H9 (cell line): ENCODE data around the gene SPTBN1. TPM values are rescaled to one million over a fixed set of nuclear protein-coding genes. Genes with fewer than 3 reads are reported as not detected.

Source experiments
- DNase-seq: peaks from one replicate; pipeline ENCODE4 v3.0.0-alpha.2; 2017
- H2AFZ ChIP-seq: one replicate; pipeline ENCODE4 v1.6.1; 2013; ENCODE audit warnings: mild to moderate bottlenecking, low read length, control low read depth, moderate library complexity
- H2AK5ac ChIP-seq: 2 replicates; pipeline ENCODE4 v1.6.1; 2013; ENCODE audit warnings: low read length, control low read depth, mixed read lengths; ENCODE audit not compliant: insufficient read length
- H2BK120ac ChIP-seq: one replicate; pipeline ENCODE4 v1.6.1; 2013; ENCODE audit warnings: low read depth, mild to moderate bottlenecking, low read length, control low read depth, inconsistent platforms; ENCODE audit not compliant: poor library complexity, severe bottlenecking
- H2BK12ac ChIP-seq: 2 replicates; pipeline ENCODE4 v1.6.1; 2013; ENCODE audit warnings: low read length, control low read depth, mixed read lengths, low read depth; ENCODE audit not compliant: insufficient read length
- H2BK15ac ChIP-seq: 2 replicates; pipeline ENCODE4 v1.6.1; 2013; ENCODE audit warnings: low read depth, low read length, control low read depth
- H2BK20ac ChIP-seq: one replicate; pipeline ENCODE4 v1.6.1; 2013; ENCODE audit warnings: low read depth, mild to moderate bottlenecking, low read length, control low read depth, inconsistent platforms; ENCODE audit not compliant: poor library complexity, severe bottlenecking
- H2BK5ac ChIP-seq: 2 replicates; pipeline ENCODE4 v1.6.1; 2013; ENCODE audit warnings: low read length, control low read depth, mixed read lengths; ENCODE audit not compliant: insufficient read length
- H3K14ac ChIP-seq: 2 replicates; pipeline ENCODE4 v1.6.1; 2013; ENCODE audit warnings: low read length, control low read depth; ENCODE audit not compliant: insufficient read depth
- H3K18ac ChIP-seq: 2 replicates; pipeline ENCODE4 v1.6.1; 2013; ENCODE audit warnings: low read depth, mild to moderate bottlenecking, mixed read lengths, low read length, control low read depth; ENCODE audit not compliant: insufficient read length
- H3K23ac ChIP-seq: 2 replicates; pipeline ENCODE4 v1.6.1; 2013; ENCODE audit warnings: low read length, control low read depth, mixed read lengths, low read depth; ENCODE audit not compliant: insufficient read length
- H3K23me2 ChIP-seq: 2 replicates; pipeline ENCODE4 v1.6.1; 2013; ENCODE audit warnings: low read depth, mild to moderate bottlenecking, mixed read lengths, low read length, control low read depth; ENCODE audit not compliant: insufficient read length, poor library complexity, severe bottlenecking
- H3K27ac ChIP-seq: 2 replicates; pipeline ENCODE4 v1.5.1; 2013; ENCODE audit warnings: low read length, control low read depth, mixed read lengths, low read depth; ENCODE audit not compliant: insufficient read length
- H3K27me3 ChIP-seq: 2 replicates; pipeline ENCODE4 v1.6.1; 2013; ENCODE audit warnings: low read length, control low read depth, inconsistent platforms; ENCODE audit not compliant: insufficient read depth
- H3K4ac ChIP-seq: 2 replicates; pipeline ENCODE4 v1.6.1; 2013; ENCODE audit warnings: low read depth, mild to moderate bottlenecking, control low read depth, inconsistent platforms, low read length, moderate library complexity
- H3K4me1 ChIP-seq: 2 replicates; pipeline ENCODE4 v1.6.1; 2013; ENCODE audit warnings: low read length, control low read depth, inconsistent platforms; ENCODE audit not compliant: insufficient read depth
- H3K4me2 ChIP-seq: 2 replicates; pipeline ENCODE4 v1.6.1; 2013; ENCODE audit warnings: low read length, control low read depth, mixed read lengths; ENCODE audit not compliant: insufficient read length, insufficient read depth
- H3K56ac ChIP-seq: 2 replicates; pipeline ENCODE4 v1.6.1; 2013; ENCODE audit warnings: low read depth, mild to moderate bottlenecking, mixed read lengths, low read length, control low read depth; ENCODE audit not compliant: insufficient read length
- H3K79me1 ChIP-seq: 2 replicates; pipeline ENCODE4 v1.6.1; 2013; ENCODE audit warnings: low read depth, mild to moderate bottlenecking, moderate library complexity, low read length, control low read depth, inconsistent platforms; ENCODE audit not compliant: insufficient read depth, poor library complexity, severe bottlenecking
- H3K79me2 ChIP-seq: 2 replicates; pipeline ENCODE4 v1.6.1; 2013; ENCODE audit warnings: low read length, control low read depth, inconsistent platforms; ENCODE audit not compliant: insufficient read depth
- H3K9ac ChIP-seq: 2 replicates; pipeline ENCODE4 v1.6.1; 2013; ENCODE audit warnings: low read length, control low read depth, mixed read lengths; ENCODE audit not compliant: insufficient read length; ENCODE audit errors: extremely low read depth
- H3K9me3 ChIP-seq: one replicate; pipeline ENCODE4 v1.6.1; 2013; ENCODE audit warnings: low read depth, low read length, inconsistent platforms; ENCODE audit not compliant: control insufficient read depth
- H3T11ph ChIP-seq: one replicate; pipeline ENCODE4 v1.6.1; 2013; ENCODE audit warnings: mild to moderate bottlenecking, low read length, control low read depth, inconsistent platforms
- H4K20me1 ChIP-seq: one replicate; pipeline ENCODE4 v1.6.1; 2013; ENCODE audit not compliant: control insufficient read depth, insufficient read length, insufficient read depth
- H4K5ac ChIP-seq: 2 replicates; pipeline ENCODE4 v1.6.1; 2013; ENCODE audit warnings: low read depth, mild to moderate bottlenecking, mixed read lengths, low read length, control low read depth; ENCODE audit not compliant: insufficient read length
- H4K8ac ChIP-seq: replicated peaks from 2 replicates; pipeline ENCODE4 v1.6.1; 2013; ENCODE audit warnings: low read length, control low read depth, mixed read lengths, low read depth; ENCODE audit not compliant: insufficient read length
- H4K91ac ChIP-seq: 2 replicates; pipeline ENCODE4 v1.6.1; 2013; ENCODE audit warnings: low read depth, mild to moderate bottlenecking, moderate library complexity, mixed read lengths, low read length, control low read depth; ENCODE audit not compliant: insufficient read length
- H3K27ac Mint-ChIP-seq, 3 experiments: 2 replicates in 2 of 3; 3 replicates in 1 of 3; pipeline ENCODE4 v1.8.0; 2020 to 2021; ENCODE audit warnings: mixed read lengths in 3 of 3, mild to moderate bottlenecking in 1 of 3, moderate library complexity in 1 of 3
- H3K27me3 Mint-ChIP-seq: 2 replicates; pipeline ENCODE4 v1.8.0; 2021; ENCODE audit warnings: low read depth, mild to moderate bottlenecking, moderate library complexity, mixed read lengths
- H3K36me3 Mint-ChIP-seq, 3 experiments: 2 replicates in 2 of 3; 3 replicates in 1 of 3; pipeline ENCODE4 v1.8.0; 2020 to 2021; ENCODE audit warnings: low read depth in 3 of 3, mixed read lengths in 3 of 3; ENCODE audit not compliant: insufficient read depth in 1 of 3
- H3K4me1 Mint-ChIP-seq, 2 experiments: 2 replicates each; pipeline ENCODE4 v1.8.0; 2020; ENCODE audit warnings: mixed read lengths in 2 of 2
- H3K4me3 Mint-ChIP-seq, 2 experiments: 2 replicates in 1 of 2; 3 replicates in 1 of 2; pipeline ENCODE4 v1.8.0; 2020 to 2021; ENCODE audit warnings: mild to moderate bottlenecking in 2 of 2, mixed read lengths in 2 of 2, moderate library complexity in 1 of 2
- H3K9me3 Mint-ChIP-seq, 2 experiments: 2 replicates in 1 of 2; 3 replicates in 1 of 2; pipeline ENCODE4 v1.8.0; 2020; ENCODE audit warnings: mild to moderate bottlenecking in 2 of 2, mixed read lengths in 2 of 2, moderate library complexity in 1 of 2
- CTCF ChIP-seq: fragments of 200-600 bp; sonication (generic); conservative IDR thresholded peaks from 3 replicates; pipeline ENCODE4 v1.8.0; 2021; ENCODE audit warnings: antibody characterized with exemption, mild to moderate bottlenecking
- WGBS: extraction: QIAGEN DNeasy Blood & Tissue Kit; methylation state at CpG from one replicate; pipeline ENCODE4 v1.1.7; 2013; ENCODE audit warnings: missing lambda C conversion rate, low lambda C conversion rate, mixed read lengths; ENCODE audit not compliant: insufficient read length; ENCODE audit errors: extremely low coverage; 5-methylcytosine and 5-hydroxymethylcytosine counted together
- total RNA-seq: library from RNA; stranded (reverse); gene quantifications from 2 replicates; pipeline ENCODE4 v1.2.1, GENCODE V29; 2021

Gene SPTBN1
- total RNA-seq, 1 experiment from 2014 or later = 164 TPM

- no peaks in the 10 kb centered on the region for H4K20me1 ChIP-seq
- no peak overlapping the region for H2BK12ac ChIP-seq
- H3K4me1 Mint-ChIP-seq = peaks cover 2 to 7% of the 10 kb centered on the region in 2 experiments
- H3K9ac ChIP-seq = no peak overlapping the region
- no peak overlapping the region for H2BK20ac ChIP-seq
- no peak overlapping the region for H3K14ac ChIP-seq
- H3K27me3 ChIP-seq = no peaks in the 10 kb centered on the region
- H2AFZ ChIP-seq = no peak overlapping the region
- H3T11ph ChIP-seq = no peak overlapping the region
- TF ChIP-seq CTCF = no peak
- WGBS = no CpG with 5 or more reads among the region's 3 CpGs
- H3K79me1 ChIP-seq = no peaks in the 10 kb centered on the region
- no peaks in the 10 kb centered on the region for H3K23me2 ChIP-seq
- H3K27ac Mint-ChIP-seq = no peak overlapping the region
- no peaks in the 10 kb centered on the region for H3K27me3 Mint-ChIP-seq
- H2BK15ac ChIP-seq = no peak overlapping the region
- no peak for DNase-seq
- H2BK5ac ChIP-seq = no peak overlapping the region
- H3K4me3 Mint-ChIP-seq = no peak overlapping the region
- no peaks in the 10 kb centered on the region for H3K4me1 ChIP-seq
- no peak overlapping the region for H3K4ac ChIP-seq
- H3K27ac ChIP-seq = no peak overlapping the region
- H4K8ac ChIP-seq = no peak overlapping the region
- no peaks in the 10 kb centered on the region for H3K36me3 Mint-ChIP-seq
- H2BK120ac ChIP-seq = no peak overlapping the region
- no peak overlapping the region for H4K5ac ChIP-seq
- H3K18ac ChIP-seq = no peak overlapping the region
- no peak overlapping the region for H3K56ac ChIP-seq
- H2AK5ac ChIP-seq = no peak overlapping the region
- H3K4me2 ChIP-seq = no peak overlapping the region
- H4K91ac ChIP-seq = no peak overlapping the region
- H3K23ac ChIP-seq = no peak overlapping the region
- no peaks in the 10 kb centered on the region for H3K79me2 ChIP-seq
- no peaks in the 10 kb centered on the region for H3K9me3 Mint-ChIP-seq
- H3K9me3 ChIP-seq = no peaks in the 10 kb centered on the region
These were observed 27.9 kb upstream of the SPTBN1 start for GRCh38 chr2:54428108-54428831.
